ENCODE data around the gene GYS2.

Gene GYS2

DNA sequence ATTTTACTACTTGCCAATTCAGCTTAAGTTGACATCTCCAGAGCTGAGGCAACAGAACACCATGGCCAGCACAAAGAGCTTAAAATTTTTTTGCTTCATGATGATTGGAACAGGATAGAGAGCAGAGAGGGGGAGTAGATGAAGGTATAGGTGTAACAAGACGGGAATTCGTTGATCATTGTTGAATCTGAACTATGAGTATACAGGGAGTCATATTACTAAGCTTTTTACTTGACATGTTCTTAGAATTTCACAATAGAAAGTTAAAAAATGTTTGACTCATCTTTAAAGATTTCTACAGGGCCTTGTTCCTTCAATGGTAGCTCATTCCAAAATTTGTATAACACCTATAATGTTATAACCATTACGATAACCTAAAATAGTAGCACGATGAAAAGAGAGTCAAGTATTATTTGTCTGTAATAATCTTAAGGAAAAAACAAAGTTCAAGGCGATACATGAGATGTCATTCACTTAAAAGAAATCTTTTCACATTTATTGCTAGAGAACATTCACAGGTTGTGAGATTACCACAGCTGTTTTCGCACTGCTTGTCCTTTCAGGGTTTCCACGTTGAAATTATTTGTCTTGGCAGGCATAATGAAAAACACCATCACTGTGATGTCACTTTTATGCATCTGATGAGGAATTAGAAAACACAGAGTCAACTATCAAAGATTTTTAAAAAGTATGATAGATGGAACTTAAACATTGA, 44.6 kb downstream of the GYS2 start:
- TF ChIP-seq, protein P1, sequence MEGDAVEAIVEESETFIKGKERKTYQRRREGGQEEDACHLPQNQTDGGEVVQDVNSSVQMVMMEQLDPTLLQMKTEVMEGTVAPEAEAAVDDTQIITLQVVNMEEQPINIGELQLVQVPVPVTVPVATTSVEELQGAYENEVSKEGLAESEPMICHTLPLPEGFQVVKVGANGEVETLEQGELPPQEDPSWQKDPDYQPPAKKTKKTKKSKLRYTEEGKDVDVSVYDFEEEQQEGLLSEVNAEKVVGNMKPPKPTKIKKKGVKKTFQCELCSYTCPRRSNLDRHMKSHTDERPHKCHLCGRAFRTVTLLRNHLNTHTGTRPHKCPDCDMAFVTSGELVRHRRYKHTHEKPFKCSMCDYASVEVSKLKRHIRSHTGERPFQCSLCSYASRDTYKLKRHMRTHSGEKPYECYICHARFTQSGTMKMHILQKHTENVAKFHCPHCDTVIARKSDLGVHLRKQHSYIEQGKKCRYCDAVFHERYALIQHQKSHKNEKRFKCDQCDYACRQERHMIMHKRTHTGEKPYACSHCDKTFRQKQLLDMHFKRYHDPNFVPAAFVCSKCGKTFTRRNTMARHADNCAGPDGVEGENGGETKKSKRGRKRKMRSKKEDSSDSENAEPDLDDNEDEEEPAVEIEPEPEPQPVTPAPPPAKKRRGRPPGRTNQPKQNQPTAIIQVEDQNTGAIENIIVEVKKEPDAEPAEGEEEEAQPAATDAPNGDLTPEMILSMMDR (IDR thresholded peaks at IDR 0.05; ENCODE audit: extremely low read depth, insufficient read depth, missing control alignments): no peak
- in situ Hi-C loops (cut with MboI; ENCODE audit: low pct_unique_long_range_greater_than_20kb, low sequenced_read_pairs, unreplicated experiment): no loop called here
- no peak for DNase-seq (ENCODE audit: low spot score)

- no peak for DNase-seq (ENCODE audit: low spot score)
- in situ Hi-C loops (cut with MboI; ENCODE audit: low pct_unique_long_range_greater_than_20kb, low sequenced_read_pairs, unreplicated experiment): no loop called here
- TF ChIP-seq, protein P1 (IDR thresholded peaks at IDR 0.05; ENCODE audit: extremely low read depth, insufficient read depth, missing control alignments): no peak
These were observed 46.5 kb downstream of the GYS2 start for GRCh38 chr12:21558100-21558679.

DNA sequence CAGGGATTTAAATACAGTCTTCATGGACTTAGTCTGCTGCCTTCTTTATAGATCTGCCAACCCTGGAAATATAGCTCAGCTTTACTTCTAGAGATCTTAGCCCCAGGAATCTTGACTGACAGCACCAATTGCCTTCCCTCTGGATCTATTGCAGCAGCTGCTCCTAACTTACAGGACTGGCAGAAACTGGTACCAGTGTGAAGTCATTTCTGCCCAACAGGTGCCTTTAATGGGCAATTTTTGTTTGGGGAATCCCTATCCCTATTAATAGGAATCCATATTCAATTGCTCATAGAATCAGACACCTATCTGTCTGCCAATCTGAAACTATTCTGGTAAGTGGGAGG, 51.3 kb downstream of the GYS2 start:
- TF ChIP-seq, protein P1 (IDR thresholded peaks at IDR 0.05; ENCODE audit: extremely low read depth, insufficient read depth, missing control alignments): no peak
- in situ Hi-C loops (cut with MboI; ENCODE audit: low pct_unique_long_range_greater_than_20kb, low sequenced_read_pairs, unreplicated experiment): no loop called here
- DNase-seq (ENCODE audit: low spot score): no peak

DNA sequence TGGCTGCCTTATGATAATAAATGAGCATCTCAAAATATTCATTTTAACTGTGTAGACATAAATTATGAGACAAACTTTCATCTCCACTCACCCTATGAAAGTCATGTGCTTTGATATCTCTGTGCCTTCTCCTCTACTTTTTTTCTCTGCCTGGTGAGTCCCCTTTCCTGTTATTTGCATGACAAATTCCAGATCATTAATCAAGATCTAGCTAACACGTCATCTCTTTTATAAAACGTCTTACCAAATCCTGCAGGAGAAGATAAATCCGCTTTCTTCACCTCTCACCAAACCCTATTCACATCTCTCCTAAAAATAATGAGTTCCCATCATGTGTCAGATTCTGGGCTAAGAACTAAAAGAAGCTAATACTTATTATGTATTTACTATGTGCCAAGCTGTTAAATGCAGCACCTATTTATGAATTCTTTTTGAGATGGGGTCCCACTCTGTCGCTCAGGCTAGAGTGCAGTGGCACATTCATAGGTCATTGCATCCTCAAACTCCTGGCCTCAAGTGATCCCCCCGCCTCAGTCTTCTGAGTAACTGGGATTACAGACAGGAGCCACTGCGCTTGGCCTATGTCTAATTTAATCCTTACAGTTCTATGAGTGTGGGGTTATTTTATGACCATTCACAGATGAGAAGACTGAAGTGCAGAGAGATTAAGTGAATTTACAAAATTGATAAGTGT, 51.9 kb downstream of the GYS2 start:
- in situ Hi-C loops (cut with MboI; ENCODE audit: low pct_unique_long_range_greater_than_20kb, low sequenced_read_pairs, unreplicated experiment): no loop called here
- TF ChIP-seq, protein P1 (IDR thresholded peaks at IDR 0.05; ENCODE audit: extremely low read depth, insufficient read depth, missing control alignments): no peak
- DNase-seq (ENCODE audit: low spot score): no peak

- in situ Hi-C loops (cut with MboI; ENCODE audit: low pct_unique_long_range_greater_than_20kb, low sequenced_read_pairs, unreplicated experiment): no loop called here
- TF ChIP-seq, protein P1 (IDR thresholded peaks at IDR 0.05; ENCODE audit: extremely low read depth, insufficient read depth, missing control alignments): no peak
- DNase-seq (ENCODE audit: low spot score): no peak
These were observed 52.7 kb downstream of the GYS2 start for GRCh38 chr12:21551841-21552465.

GRCh38 chr12:21547437-21547836, 57.2 kb downstream of the GYS2 start:
- DNase-seq (ENCODE audit: low spot score): no peak
- TF ChIP-seq, protein P1 (IDR thresholded peaks at IDR 0.05; ENCODE audit: extremely low read depth, insufficient read depth, missing control alignments): no peak
- in situ Hi-C loops (cut with MboI; ENCODE audit: low pct_unique_long_range_greater_than_20kb, low sequenced_read_pairs, unreplicated experiment): no loop called here

All from GM13977 (cell line).